ENCODE measurements around the gene SLC12A2.

SLC12A2 gene

DNA sequence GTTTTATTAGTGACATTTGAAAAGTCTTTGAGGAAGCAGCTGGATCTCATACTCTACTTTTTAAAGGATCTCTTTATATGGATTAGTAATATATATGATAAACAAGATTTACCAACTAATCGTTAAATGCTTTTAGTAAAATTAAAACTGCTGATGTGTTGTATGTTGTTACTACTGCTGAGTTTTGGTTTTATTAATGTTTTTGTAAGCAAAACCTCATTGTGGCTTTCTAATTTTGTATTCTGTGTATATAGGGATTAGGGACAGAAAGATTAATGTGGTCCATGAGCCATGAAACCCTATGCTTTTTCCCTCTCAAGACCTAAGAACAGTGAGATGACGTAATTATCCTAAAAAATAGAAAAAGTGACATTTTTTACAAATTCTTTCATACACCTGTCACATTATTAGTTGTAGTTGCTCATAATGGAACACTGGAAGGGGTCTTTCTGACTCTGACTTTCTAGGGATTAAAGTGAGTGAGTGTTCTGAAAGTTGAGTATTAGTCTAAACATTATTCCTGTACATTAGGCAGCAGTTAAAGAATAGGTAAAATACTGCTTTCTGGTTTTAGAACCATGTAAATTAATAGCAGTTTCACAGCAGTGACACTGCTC, 85.9 kb downstream of the SLC12A2 start:
- TF ChIP-seq CTCF (IDR thresholded peaks at IDR 0.05; ENCODE audit: low read depth, low read length, missing control alignments), result no peak
- no peak overlapping the region for H3K4me3 ChIP-seq (ENCODE audit: low read depth, low read length)
- no peak for DNase-seq (ENCODE audit: low read depth)
- in situ Hi-C loops (cut with HindIII; ENCODE audit: low sequenced_read_pairs), result no loop called here

DNA sequence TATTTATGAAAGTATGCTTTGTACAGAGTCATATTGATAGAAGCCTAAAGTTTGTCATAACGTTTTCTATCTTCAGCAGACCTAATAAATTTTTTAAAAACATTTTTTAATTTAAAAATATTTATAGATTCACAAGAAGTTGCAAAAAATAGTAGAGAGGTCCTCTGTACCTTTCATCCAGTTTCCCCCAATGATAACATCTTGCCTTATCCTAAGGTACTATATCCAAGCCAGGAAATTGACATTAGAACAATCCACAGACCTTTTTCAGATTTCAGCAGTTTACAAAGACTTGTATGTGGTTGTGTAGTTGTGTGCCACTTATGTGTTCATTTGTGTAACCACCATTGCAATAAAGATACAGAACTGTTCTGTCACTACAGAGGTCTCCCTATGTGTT, 88.5 kb downstream of the SLC12A2 start:
- in situ Hi-C loops (cut with HindIII; ENCODE audit: low sequenced_read_pairs), result no loop called here
- no peak for TF ChIP-seq CTCF (IDR thresholded peaks at IDR 0.05; ENCODE audit: low read depth, low read length, missing control alignments)
- no peak overlapping the region for H3K4me3 ChIP-seq (ENCODE audit: low read depth, low read length)
- no peak for DNase-seq (ENCODE audit: low read depth)

DNA sequence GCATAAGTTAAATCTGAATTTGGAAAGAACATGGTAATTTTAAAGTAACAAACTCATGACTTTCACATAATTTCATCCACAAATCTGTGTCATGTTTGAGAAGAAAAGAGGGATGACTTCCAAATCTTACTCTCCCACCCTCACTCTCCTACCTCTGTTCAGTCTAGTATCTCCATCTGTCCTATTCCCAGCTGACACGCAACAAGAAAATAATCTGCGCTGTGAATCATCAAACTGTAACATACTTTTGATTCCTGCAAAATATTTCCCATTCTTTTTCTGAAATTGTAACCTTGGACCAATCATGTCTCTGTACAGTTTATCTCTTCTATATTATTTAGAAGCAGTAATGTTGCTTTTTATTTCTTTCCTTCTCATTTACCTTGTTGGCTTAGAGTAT, 91.4 kb downstream of the SLC12A2 start:
- H3K4me3 ChIP-seq (ENCODE audit: low read depth, low read length), result no peak overlapping the region
- DNase-seq (ENCODE audit: low read depth), result no peak
- no peak for TF ChIP-seq CTCF (IDR thresholded peaks at IDR 0.05; ENCODE audit: low read depth, low read length, missing control alignments)
- in situ Hi-C loops (cut with HindIII; ENCODE audit: low sequenced_read_pairs), result no loop called here

- H3K4me3 ChIP-seq (ENCODE audit: low read depth, low read length), result no peak overlapping the region
- in situ Hi-C loops (cut with HindIII; ENCODE audit: low sequenced_read_pairs), result no loop called here
- DNase-seq (ENCODE audit: low read depth), result no peak
- TF ChIP-seq CTCF (IDR thresholded peaks at IDR 0.05; ENCODE audit: low read depth, low read length, missing control alignments), result no peak
These were observed 108.8 kb downstream of the SLC12A2 start for GRCh38 chr5:128192368-128192767.

DNA sequence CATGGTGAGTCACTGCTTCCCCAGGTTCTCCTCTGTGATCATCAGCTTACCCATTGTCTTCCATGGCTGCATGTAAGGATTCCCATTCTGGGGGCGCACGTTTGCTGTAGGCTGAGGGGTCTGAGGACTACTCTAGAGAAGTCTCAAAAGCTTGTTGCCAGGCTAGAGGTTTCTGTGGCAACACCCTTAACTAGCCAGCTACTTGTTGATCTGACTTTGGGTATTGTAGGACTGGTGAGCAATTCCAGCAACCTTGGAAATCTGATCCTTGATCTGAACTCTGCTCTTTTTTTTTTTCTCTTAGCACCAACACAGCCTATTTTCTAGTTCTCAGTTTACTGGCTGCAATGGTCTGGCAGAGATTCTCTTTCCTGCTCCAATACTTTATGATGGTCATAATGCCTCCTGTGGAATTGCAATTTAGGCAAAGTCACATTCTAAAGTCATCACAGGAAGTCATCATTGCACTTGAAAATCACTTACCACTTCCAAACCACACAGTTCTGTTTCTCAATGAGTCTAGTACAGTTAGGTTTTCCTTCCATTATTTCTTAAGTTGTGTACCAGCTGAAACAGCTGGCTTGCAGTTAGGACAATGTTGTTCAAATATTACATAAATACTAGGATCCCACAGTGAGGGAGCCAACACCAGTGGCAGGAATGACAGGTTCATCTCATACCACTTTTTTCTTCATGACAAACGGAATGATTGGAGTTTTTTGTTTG, 110.3 kb downstream of the SLC12A2 start:
- in situ Hi-C loops (cut with HindIII; ENCODE audit: low sequenced_read_pairs), result no loop called here
- no peak overlapping the region for H3K4me3 ChIP-seq (ENCODE audit: low read depth, low read length)
- no peak for DNase-seq (ENCODE audit: low read depth)
- no peak for TF ChIP-seq CTCF (IDR thresholded peaks at IDR 0.05; ENCODE audit: low read depth, low read length, missing control alignments)

- no peak overlapping the region for H3K4me3 ChIP-seq (ENCODE audit: low read depth, low read length)
- in situ Hi-C loops (cut with HindIII; ENCODE audit: low sequenced_read_pairs), result no loop called here
- DNase-seq (ENCODE audit: low read depth), result no peak
- TF ChIP-seq CTCF (IDR thresholded peaks at IDR 0.05; ENCODE audit: low read depth, low read length, missing control alignments), result no peak
These were observed 111.8 kb downstream of the SLC12A2 start for GRCh38 chr5:128195316-128195715.
